Stimulated activated CD8-positive, alpha-beta memory T cell treated with anti-CD3 and anti-CD28 coated beads, Interleukin-4, amount 100 ng/mL, for 48 hours (primary cell): ENCODE data around the gene SYCE1.
"Not testable (repeated sequence)": the region's sequence is repeated elsewhere in the genome, so short reads cannot be mapped to it uniquely, and the experiment has no call there.

Experiments
- DNase-seq: peaks from one replicate; pipeline ENCODE4 v3.0.0-alpha.2; 2020

Gene SYCE1, protein sequence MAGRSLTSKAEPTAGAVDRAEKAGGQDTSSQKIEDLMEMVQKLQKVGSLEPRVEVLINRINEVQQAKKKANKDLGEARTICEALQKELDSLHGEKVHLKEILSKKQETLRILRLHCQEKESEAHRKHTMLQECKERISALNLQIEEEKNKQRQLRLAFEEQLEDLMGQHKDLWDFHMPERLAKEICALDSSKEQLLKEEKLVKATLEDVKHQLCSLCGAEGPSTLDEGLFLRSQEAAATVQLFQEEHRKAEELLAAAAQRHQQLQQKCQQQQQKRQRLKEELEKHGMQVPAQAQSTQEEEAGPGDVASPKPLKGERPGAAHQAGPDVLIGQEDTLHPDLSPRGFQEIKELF

DNA sequence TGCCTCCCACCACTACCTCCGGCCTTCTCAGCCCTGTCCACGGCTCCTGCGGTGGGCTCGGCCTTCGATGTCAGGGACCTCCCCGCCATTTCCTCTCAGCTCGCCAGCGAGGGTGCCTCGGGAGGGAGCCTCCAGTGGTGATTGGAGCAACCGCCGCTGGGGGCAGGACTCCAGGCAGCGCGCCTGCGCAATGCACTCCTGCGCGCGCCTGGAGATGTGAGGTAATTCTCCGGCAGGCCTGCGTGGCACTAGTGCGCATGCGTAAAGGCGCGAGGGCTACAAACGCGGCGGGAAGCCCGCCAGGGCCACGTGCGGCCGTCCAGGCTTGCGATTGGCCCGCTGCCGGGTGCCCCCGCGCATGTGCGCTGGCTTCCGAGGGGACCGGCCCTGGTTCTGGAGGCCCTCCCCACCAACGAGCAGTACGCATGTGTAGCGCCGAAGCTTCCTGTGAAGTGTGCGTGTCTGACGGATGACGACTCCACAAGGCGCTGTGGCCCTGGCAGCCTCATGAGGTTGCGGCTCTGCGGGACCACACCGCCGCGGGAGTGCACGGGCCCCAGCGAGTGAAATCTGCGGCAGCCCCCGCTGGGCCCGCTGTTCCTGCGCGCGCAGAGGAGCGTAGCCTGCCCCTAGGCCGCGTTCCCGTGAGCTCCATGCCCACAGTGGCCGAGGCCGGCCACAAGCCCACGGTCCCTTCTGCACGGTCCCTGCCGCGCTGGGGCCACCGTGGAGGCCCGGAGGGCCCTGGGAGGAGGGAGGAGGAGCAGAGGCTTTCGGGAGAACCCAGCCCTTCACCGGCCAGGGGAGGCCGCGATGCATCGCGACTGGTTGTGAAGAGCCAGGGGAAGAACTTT is at the start of gene SYCE1:
SYCE1 (minus strand) TSS at position 143 of the 854 bp plus-strand sequence; CDS start at position 89, 54 bp downstream.
- no peak for DNase-seq

DNA sequence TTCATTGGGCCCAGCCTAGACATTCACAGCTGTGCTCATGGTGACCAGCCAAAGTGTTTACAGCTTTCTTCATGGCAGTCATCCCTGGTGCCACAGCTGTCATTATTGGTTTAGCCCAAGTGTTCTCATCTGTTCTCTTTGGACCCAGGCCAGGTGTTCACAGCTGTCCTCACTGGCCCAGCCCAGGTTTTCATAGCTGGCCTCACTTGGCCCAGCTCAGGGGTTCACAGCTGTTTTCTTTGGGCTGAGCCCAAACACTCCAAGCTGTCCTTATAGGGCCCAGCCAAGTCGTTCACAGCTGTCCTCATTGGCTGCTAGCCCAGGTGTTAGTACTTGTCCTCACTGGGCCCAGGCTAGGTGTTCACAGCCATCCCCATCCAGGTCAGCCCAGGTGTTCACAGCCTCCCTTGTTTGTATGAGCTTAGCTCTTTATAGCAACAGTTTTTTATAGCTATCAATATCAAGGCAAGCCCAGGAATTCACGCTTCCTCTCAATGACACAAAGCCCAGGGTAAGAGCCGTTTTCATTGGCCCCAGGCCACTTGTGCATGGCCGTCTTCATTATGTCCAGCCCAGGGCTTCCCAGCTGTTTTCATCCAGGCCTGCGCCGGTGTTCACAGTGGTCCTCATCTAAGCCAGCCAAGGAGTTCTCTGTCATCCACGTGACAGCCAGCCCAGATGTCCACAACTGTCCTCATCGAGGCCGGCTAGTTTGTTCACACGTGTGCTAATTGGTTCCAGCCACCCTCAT is 49.6 kb upstream of the SYCE1 start:
- no peak for DNase-seq

DNA sequence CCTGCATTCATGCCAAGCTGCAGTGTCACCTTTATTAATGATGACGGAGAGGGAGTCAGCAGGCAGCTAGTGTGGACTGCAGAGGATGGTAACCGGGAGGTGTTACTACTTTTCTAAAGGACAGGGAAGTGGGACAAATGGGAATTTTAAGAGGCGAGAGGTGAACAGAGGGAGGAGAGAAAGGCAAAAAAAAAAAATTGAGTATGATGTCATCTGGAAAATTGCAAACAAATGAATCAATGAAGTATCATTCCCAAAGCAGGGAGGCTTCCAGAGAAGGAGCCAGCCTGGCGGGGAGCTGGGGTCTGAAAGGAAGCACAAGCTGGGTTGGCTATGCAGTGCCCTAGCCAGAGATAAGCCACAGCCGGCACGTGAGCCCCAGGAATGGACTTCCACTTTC is 48.3 kb upstream of the SYCE1 start:
- no peak for DNase-seq

DNA sequence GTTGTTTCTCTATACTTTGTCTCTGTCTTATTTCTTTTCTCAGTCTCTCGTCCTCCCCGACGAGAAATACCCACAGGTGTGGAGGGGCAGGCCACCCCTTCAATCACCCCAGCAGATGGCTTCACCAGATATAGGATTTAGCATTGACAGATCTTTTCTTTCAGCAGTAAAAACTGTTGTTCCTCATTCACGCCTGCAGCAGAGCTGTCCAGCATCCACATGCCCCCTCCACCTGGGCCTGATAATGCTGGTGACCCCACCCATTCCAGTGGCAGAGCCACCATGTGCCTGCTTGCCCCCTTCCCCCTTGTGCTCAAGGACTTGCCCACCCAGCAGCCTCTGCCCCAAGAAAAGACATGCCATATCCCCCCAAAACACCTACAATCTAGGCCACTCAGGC is 45.7 kb upstream of the SYCE1 start:
- DNase-seq, result no peak

DNA sequence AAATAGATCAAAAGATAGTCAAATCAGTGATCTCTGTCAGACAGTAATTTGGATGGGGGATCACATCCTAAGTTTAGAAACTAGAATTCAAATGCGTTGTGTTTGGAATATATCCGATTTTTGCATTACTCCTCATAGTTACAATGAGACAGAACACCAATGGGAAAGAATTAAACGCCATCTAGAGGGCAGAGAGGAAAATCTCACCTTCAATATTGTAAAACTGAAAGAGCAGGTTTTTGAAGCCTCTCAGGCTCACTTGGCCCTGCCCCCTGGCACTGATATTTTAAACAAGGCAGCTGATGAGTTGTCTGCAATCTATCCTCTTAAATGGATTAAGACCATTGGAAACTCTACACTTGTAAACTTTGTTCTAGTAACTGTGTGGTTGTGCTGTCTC is 43.5 kb upstream of the SYCE1 start:
- DNase-seq, result no peak

DNA sequence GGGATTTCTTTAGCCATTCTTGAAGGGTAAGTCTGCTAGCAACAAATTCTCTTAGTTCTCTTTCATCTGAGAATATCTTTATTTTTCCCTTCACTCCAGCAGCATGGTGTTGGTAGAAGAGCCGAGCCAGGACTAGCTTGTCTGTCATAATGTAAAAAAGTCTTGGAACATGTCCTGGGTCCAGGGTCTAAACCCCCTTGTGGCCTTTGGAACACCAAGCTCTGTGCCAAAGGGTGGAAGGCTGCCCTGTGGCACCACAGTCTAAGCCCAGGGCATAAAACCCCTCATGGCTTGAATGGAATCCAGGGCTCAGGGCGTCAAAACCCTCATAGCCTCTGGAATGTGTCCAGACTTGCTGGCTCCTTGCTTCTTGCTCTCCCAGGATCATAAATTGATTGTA is 38.1 kb upstream of the SYCE1 start:
- not testable (repeated sequence) for DNase-seq

DNA sequence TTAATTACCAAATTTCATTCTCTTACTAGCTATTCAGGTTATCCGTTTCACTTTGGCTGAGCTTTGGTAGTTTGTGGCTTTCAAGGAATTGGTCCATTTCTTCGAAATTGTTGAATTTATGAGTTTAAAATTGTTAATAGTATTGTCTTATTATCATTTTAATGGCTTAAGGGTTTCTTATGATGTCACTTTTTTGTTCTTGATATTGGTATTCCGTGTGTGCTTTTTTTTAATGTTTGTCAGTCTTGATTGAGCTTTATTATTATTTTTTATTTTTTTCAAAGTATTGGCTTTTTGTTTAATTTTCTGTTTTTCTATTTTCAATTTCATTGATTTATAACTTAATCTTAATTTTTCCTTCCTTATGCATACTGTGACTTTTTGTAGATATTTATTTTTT is 35.3 kb upstream of the SYCE1 start:
- DNase-seq, result no peak

DNA sequence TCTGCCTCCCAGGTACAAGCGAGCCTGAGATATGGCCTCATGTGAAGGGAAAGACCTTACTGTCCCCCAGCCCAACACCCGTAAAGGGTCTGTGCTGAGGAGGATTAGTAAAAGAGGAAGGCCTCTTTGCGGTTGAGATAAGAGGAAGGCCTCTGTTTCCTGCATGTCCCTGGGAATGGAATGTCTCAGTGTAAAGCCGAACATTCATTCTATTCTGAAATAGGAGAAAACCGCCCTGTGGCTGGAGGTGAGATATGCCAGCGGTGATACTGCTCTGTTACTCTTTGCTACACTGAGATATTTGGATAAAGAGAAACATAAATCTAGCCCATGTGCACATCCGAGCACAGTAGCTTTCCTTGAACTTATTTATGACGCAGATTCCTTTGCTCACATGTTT is 34.5 kb upstream of the SYCE1 start:
- not testable (repeated sequence) for DNase-seq

DNA sequence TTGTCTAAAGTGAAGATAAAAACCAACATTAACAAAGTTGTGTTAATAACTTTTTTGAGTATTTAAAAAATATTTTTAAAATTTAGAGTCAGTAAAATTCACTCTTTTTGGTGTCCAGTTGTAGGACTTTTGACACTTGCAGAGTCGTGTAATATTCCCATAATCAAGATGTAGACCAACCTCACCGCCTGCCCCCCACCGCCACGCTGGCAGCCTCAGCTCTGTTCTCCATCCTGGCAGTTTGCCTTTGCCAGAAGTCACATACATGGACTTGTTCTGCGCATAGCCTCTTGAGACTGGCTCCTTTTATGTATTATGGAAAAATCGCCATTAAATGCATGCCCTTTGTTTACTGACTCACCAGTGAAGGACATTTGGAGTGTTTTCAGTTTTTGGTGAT is 27.3 kb upstream of the SYCE1 start:
- DNase-seq, result no peak

DNA sequence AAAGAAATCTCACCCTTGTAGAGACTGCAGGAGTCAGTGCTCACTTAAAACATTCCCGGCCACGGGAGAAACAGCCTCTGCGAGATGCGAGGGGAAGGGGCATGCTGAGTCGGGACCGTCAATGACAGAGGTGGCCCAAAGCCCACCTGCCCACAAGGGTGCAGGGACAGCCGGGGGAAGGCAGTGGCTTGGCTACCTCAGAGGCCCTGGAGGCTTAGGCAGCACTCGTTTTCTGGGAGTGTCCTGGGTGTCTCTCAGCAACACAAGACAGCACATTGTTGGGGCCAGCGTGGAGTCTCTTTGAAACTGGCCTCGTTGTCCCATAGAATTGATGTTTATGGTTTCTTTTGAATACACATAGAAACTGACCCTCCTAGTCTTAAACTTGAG is 25.6 kb upstream of the SYCE1 start:
- DNase-seq, result no peak

DNA sequence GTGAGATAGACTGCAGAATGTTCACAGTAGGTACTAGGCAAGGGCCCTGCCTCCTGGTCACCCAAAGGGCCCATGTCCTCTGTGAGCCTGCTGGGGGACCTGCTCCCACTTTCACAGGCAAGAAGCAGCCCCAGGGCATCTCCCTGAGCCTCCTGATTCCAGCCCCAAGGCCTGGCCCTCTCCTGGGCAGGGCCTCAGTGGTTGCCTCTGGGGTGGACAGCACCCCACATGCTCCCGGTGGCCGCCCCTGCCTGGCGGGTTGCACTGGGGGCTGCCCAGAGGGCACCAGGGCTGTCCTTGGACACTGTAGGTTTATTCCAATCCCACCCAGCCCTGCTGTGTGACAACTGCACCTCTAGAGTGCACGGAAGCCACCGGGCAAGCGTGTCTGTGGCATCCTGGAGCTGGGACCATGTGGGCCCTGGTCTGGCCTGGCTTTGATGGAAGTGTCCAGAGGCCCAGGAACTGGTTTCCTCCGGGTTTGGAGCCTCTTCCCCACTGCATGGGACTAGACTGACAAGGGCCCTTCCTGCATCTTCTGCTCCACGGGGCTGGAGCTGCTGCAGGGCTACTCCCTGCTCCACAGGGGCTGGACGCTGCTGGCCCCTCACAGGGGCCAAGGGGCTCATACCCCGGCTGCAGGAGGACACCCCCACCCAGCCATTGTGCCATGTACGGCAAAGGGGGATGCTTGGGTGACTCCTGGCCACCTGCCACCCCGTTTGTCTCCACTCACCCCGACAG is 25.0 kb upstream of the SYCE1 start:
- no peak for DNase-seq

DNA sequence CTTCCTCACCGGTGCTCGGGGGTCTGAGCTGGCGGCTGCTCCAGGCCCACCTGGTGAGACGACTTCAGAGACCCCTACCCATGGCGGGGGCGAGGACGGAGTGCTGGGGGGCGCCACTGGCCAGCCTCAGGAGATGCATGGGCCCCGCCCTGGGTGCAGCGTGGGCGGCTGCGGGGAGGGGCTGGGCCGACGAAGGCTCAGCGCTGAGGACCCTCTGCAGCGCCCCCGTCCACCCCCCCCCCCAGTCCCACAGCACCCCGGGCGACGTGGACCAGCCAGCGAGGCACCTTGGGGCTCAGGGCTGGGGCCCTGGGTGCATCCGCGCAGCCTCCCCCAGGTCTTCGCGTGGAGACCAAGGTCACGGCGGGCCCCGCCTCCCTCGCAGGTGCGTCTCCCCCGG is 11.7 kb upstream of the SYCE1 start:
- not testable (repeated sequence) for DNase-seq

DNA sequence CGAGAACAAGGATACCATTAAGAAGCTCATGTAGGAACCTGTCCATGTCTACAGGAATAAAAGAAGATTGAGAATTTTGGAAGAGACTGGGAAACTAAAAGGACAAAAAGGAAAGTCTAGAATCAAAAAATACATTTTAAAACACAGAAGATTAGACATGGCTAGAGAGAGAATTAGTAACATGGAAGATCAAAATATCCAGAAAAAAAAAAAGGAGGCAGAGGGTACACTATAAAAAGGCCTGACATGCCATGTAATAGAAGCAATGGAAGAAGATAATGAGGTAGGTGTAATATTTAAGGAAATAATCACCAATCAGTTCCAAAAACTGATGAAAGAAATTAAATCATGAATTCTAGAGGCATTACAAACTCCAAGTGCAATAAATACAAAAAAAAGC is 8.1 kb upstream of the SYCE1 start:
- DNase-seq, result not testable (repeated sequence)

DNA sequence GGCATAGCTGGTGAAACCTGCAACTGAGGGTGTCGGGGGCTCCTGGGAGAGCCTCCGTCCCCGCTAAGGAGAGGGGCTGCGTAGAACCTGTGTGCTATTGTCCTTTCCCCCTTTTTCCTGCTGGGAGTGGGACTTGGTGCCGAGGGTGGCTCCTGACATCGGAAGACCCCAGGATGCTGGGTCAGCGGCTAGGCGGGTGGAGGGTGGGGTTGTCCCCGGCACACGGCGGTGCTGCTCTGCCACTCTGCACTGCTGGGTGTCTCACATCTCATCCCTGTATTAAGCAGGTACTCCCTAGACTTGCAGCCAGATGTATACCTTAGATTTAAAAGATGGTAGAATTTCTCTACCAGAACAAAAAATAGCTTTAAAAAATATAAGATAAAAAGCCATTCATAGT is 6.7 kb upstream of the SYCE1 start:
- DNase-seq, result not testable (repeated sequence)

DNA sequence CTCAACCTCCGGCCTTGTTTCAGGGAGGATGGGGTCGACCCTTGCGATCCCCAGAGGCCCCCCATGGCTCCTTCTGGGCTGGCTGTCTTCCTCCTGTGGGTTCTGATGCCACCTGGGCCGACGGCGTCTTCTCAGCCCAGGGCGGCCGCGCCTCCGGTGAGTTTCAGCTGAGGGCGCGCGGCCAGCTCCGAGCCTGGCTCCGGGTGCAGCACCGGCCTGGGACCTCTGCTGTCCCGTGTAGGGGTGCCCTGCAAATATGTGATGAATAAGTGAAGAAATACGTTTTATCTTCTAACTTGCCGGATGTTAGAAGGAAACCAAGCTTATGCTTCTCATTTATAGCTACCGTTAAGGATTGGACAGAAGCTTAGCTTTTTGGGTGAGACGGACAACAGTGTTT is 4.4 kb upstream of the SYCE1 start:
- not testable (repeated sequence) for DNase-seq

DNA sequence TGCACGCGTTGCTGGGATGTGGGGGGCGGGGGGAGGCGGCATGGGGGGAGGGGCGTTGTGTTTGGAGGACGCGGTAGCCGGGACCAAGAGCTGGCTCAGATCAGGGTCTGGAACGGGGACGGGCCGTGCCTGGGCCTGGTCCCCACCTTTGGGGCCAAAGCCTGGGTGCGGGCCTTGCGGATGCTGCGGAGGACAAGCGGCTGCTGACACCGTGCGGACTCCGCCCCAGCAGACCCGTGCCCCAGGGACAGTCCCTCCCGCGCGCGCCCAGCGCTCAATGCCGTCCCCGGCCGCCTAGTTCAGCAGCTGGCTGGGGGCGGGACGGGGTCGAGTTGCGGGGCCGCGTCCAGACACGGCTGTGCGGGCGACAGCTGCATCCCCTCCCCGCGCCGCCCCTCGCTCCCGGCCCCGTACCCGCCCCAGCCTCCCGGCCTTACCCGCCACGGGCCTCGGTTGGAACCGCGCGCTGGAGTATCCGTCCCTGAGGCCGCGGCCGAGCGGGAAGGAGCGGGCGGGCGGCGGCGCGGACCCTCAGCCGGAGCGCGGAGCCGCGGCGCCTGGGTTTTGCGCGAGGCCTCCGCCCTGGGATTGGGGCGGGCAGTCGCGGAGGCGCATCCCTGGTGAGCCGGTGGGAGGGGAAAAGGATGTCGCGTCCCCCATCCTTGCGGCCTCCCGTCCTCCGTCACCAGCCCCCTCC is 3.6 kb upstream of the SYCE1 start:
- not testable (repeated sequence) for DNase-seq

DNA sequence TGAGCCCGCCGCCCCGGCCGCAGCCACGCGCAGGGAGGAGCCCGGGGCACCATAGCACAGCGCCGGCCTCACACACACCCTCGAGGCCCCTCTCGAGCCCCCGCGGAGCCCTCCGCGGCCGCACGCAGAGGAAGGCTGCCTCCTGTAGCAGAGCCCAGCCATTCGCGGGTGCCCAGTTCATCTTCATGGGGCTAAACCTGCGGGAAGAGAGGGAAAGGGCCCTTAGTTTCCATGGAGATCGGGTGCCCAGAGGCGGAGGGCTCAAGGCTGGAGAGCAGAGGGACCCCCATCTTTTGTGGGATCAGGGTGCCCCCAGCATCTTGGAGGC is 2.9 kb upstream of the SYCE1 start:
- DNase-seq, result no peak

DNA sequence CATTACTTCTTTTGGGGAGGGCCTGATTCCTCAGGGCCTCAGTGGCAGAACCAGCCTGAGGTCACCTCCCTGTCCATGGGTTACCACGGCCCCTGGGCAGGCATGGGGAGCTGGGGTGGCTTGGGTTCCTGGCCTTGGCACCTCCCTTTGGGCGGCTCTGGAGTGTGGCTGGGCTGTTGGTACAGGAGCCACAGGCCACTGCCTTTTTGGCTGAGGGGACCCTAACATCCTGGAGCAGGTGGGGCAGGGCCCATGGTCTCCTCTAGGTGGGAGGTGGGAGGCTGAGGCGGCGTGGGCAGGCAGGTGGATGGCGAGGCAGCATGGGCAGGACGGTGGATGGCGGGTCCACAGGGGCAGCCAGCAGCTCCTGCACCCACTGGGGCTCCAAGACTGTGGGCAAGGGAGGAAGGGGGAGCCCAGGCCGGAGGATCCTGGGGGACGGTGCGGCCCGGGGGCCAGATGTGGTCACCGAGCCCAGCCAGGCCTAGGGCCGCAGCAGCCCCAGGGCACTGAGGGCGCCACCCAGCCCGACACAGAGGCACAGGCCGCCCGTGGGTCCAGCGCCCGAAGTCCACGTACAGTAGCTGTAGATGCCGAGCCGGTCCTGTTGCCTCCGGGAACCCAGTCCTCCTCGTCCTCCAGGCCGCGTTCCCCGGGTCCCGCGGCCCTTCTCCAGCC is 2.4 kb upstream of the SYCE1 start:
- no peak for DNase-seq

DNA sequence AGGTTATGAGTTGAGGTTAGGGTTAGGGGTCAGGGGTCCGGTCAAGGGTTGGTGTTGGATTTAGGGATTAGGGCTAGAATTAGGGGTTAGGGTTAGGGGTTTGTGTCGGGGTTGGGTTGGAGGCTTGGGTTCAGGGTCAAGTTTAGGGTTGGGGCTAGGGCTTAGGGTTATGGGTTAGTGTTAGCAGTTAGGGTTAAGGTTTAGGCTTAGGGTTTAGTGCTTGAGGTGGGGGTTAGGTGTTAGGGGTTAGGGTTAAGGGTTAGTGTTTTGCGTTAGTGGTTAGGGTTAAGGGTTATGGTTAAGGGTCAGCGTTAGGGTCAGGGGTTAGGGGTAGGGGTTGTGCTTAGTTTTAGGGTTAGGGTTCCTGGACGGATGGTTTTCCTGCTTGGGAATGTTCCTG is 1.7 kb upstream of the SYCE1 start:
- no peak for DNase-seq

DNA sequence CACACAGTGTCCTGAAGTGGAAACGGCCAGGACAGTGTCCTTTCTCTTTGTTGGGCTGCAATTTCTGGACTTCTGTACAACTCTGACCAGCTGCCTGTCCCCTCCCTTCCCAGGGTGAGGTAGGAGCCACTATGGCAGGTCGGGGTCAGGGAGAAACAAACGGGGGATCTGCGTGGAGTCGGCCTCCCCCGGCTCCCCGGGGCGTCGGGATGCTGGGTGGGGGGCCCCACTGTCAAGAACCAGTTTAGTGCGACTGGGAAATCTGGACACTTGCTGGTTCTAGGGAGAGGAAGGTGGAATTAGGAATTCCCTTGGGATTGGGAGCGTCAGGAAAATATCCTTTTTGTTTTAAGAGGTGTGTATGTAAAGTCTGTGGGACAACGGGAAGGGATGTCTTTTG is 567 bp downstream of the SYCE1 start:
- no peak for DNase-seq

DNA sequence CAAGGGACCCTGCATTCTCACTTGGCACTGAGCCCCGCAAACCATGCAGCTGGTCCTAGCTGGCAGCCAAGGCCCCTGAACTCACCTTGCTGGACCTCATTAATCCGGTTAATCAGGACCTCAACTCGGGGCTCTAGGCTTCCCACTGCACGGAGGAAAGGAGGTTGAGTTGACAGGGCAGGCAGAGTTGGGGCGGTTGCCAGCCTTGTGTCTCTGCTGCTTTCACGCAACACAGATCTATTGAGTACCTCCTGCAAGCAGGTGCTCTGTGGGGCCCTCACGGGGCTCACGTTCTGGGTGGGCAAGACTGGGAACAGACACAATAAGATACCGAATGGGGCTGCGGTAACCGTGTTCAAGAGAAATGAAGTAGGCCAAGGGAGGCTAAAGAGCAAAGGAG is 6.2 kb downstream of the SYCE1 start:
- no peak for DNase-seq

DNA sequence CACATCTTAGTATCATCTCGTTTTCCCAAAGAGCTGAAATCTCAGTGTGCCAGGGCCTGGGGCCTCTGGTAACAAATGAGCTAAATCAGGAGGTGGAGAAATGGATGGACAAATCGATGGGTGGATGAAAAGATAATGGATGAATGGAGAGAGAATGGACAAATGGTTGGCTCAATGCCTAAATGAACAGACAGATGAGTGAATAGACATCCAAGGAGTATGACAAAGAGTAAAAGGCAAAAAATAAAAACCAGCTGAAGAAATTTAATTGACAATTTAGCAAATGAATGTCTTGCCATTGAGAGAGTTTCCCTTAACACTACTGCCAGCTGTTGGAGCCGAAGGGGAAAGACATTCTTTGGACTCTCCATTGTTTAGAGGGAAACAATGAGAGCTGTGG is 8.0 kb downstream of the SYCE1 start:
- DNase-seq, result no peak
